ENCODE measurements around the gene ZNF385B.
"Not testable (repeated sequence)": the region's sequence is repeated elsewhere in the genome, so short reads cannot be mapped to it uniquely, and the experiment has no call there.

The ZNF385B gene

GRCh38 chr2:179646173-179646769 is 215.1 kb downstream of the ZNF385B start:
- no peak for TF ChIP-seq CTCF (conservative IDR thresholded peaks at IDR 0.05; ENCODE audit: low read depth, low read length)
- no peak overlapping the region for H3K4me3 ChIP-seq (ENCODE audit: low read depth, low read length)
- DNase-seq (ENCODE audit: low read depth) = no peak

GRCh38 chr2:179645047-179645446 is 216.4 kb downstream of the ZNF385B start:
- no peak for TF ChIP-seq CTCF (conservative IDR thresholded peaks at IDR 0.05; ENCODE audit: low read depth, low read length)
- H3K4me3 ChIP-seq (ENCODE audit: low read depth, low read length) = no peak overlapping the region
- DNase-seq (ENCODE audit: low read depth) = no peak

GRCh38 chr2:179642462-179642861 is 218.9 kb downstream of the ZNF385B start:
- H3K4me3 ChIP-seq (ENCODE audit: low read depth, low read length) = no peak overlapping the region
- no peak for DNase-seq (ENCODE audit: low read depth)
- TF ChIP-seq CTCF (conservative IDR thresholded peaks at IDR 0.05; ENCODE audit: low read depth, low read length) = no peak

GRCh38 chr2:179636995-179637394 is 224.4 kb downstream of the ZNF385B start:
- TF ChIP-seq CTCF (conservative IDR thresholded peaks at IDR 0.05; ENCODE audit: low read depth, low read length) = no peak
- H3K4me3 ChIP-seq (ENCODE audit: low read depth, low read length) = no peak overlapping the region
- no peak for DNase-seq (ENCODE audit: low read depth)

- DNase-seq (ENCODE audit: low read depth) = no peak
- no peak overlapping the region for H3K4me3 ChIP-seq (ENCODE audit: low read depth, low read length)
- no peak for TF ChIP-seq CTCF (conservative IDR thresholded peaks at IDR 0.05; ENCODE audit: low read depth, low read length)
These were observed 225.1 kb downstream of the ZNF385B start for GRCh38 chr2:179636100-179636980.

- DNase-seq (ENCODE audit: low read depth); H3K4me3 ChIP-seq (ENCODE audit: low read depth, low read length): not testable (repeated sequence)
These were observed 229.5 kb downstream of the ZNF385B start for GRCh38 chr2:179631769-179632385.

- DNase-seq (ENCODE audit: low read depth) = not testable (repeated sequence)
These were observed 231.6 kb downstream of the ZNF385B start for GRCh38 chr2:179629776-179630175.

More at GRCh38 chr2:179629776-179630175, 231.6 kb downstream of the ZNF385B start:
- not testable (repeated sequence) for H3K4me3 ChIP-seq (ENCODE audit: low read depth, low read length)

Data from choroid plexus epithelial cell (primary cell).